Neural progenitor cell (in vitro differentiated cells): ENCODE results near the gene CCNL2.

ENCODE experiments used
- CTCF ChIP-seq: fragments of 200-600 bp; sonication (generic); IDR thresholded peaks from 2 replicates; pipeline ENCODE4 v1.5.1; 2017; ENCODE audit warnings: antibody characterized with exemption, mild to moderate bottlenecking
- EZH2 ChIP-seq: fragments of 200-600 bp; sonication (generic); IDR thresholded peaks from 2 replicates; pipeline ENCODE4 v1.6.1; 2017; ENCODE audit warnings: antibody characterized with exemption, mild to moderate bottlenecking, moderate library complexity
- EZH2phosphoT487 ChIP-seq: fragments of 200-600 bp; sonication (generic); IDR thresholded peaks from 2 replicates; pipeline ENCODE4 v1.6.1; 2017; ENCODE audit warnings: antibody characterized with exemption

GRCh38 chr1:1374929-1375662 is 24.0 kb downstream of the CCNL2 start, which contains the start of gene AURKAIP1:
- peak; percentile 43 for TF ChIP-seq CTCF
- no peak for TF ChIP-seq EZH2phosphoT487
- no peak for TF ChIP-seq EZH2
